WTC11 (cell line): Measurements from ENCODE around the gene HSD17B8. TPM values are rescaled to one million over a fixed set of nuclear protein-coding genes. Genes with fewer than 3 reads are reported as not detected.

ENCODE experiments used
- ATAC-seq: fragments of 200-7000 bp; cut with Tn5 transposase; 2 replicates; pipeline ENCODE4 v1.10.0; 2021; ENCODE audit warnings: mild to moderate bottlenecking, moderate library complexity
- CTCF ChIA-PET: fragments of 300-600 bp; sonication (Branson Sonifier 250); formaldehyde crosslinking; loops from one replicate; lab custom pipeline; 2021; ENCODE audit warnings: antibody characterized with exemption; lab: Charles Lee
- POLR2A ChIA-PET: fragments of 350-600 bp; sonication (Branson Sonifier 250); formaldehyde crosslinking; loops from one replicate; lab custom pipeline; 2021; ENCODE audit warnings: antibody characterized with exemption; lab: Charles Lee
- DNase-seq: peaks from one replicate; pipeline ENCODE4 v3.0.0; 2021; ENCODE audit warnings: low spot score
- H3K27ac Mint-ChIP-seq: 2 replicates; pipeline ENCODE4 v1.8.0; 2021; ENCODE audit warnings: mixed read lengths
- H3K27me3 Mint-ChIP-seq: 2 replicates; pipeline ENCODE4 v1.8.0; 2021; ENCODE audit warnings: low read depth, mild to moderate bottlenecking, moderate library complexity, mixed read lengths
- H3K36me3 Mint-ChIP-seq: 2 replicates; pipeline ENCODE4 v1.8.0; 2021; ENCODE audit warnings: mixed read lengths
- H3K4me1 Mint-ChIP-seq: 2 replicates; pipeline ENCODE4 v1.8.0; 2022; ENCODE audit warnings: mixed read lengths
- H3K4me3 Mint-ChIP-seq: 2 replicates; pipeline ENCODE4 v1.8.0; 2021; ENCODE audit warnings: mild to moderate bottlenecking, moderate library complexity, mixed read lengths
- H3K9me3 Mint-ChIP-seq: 2 replicates; pipeline ENCODE4 v1.8.0; 2021; ENCODE audit warnings: mixed read lengths
- AFF4 ChIP-seq: sonication (generic); formaldehyde crosslinking; IDR thresholded peaks from 2 replicates; pipeline ENCODE4 v1.8.1; 2023; ENCODE audit warnings: mild to moderate bottlenecking, missing genetic modification reagents, borderline replicate concordance
- ATF2 ChIP-seq: sonication (generic); formaldehyde crosslinking; IDR thresholded peaks from 2 replicates; pipeline ENCODE4 v1.8.1; 2022; ENCODE audit warnings: low read depth, missing genetic modification reagents, borderline replicate concordance
- ATF6 ChIP-seq: sonication (generic); formaldehyde crosslinking; IDR thresholded peaks from 2 replicates; pipeline ENCODE4 v1.8.1; 2023; ENCODE audit warnings: mild to moderate bottlenecking, missing genetic modification reagents
- CTCF ChIP-seq: fragments of 200-600 bp; IDR thresholded peaks from 2 replicates; pipeline ENCODE4 v1.8.0; 2022; ENCODE audit warnings: antibody characterized with exemption
- ELF4 ChIP-seq: sonication (generic); formaldehyde crosslinking; IDR thresholded peaks from 2 replicates; pipeline ENCODE4 v1.8.1; 2022; ENCODE audit warnings: low read depth, mild to moderate bottlenecking, moderate library complexity, missing genetic modification reagents
- FOXP4 ChIP-seq: sonication (generic); formaldehyde crosslinking; IDR thresholded peaks from 2 replicates; pipeline ENCODE4 v1.8.0; 2022; ENCODE audit warnings: mild to moderate bottlenecking, missing genetic modification reagents
- GTF2I ChIP-seq: fragments of 250-450 bp; sonication (Bioruptor Pico); conservative IDR thresholded peaks from 2 replicates; pipeline ENCODE4 v1.4.0; 2021; ENCODE audit warnings: mild to moderate bottlenecking
- JUN ChIP-seq: sonication (generic); formaldehyde crosslinking; IDR thresholded peaks from 2 replicates; pipeline ENCODE4 v1.8.0; 2023; ENCODE audit warnings: mild to moderate bottlenecking, missing genetic modification reagents
- MXD4 ChIP-seq: fragments of 250-450 bp; sonication (Bioruptor Pico); IDR thresholded peaks from 2 replicates; pipeline ENCODE4 v1.8.0; 2021; ENCODE audit warnings: mild to moderate bottlenecking, moderate library complexity, borderline replicate concordance
- NFATC4 ChIP-seq: fragments of 250-450 bp; sonication (Bioruptor Pico); IDR thresholded peaks from 2 replicates; pipeline ENCODE4 v1.9.0; 2021; ENCODE audit warnings: mild to moderate bottlenecking
- PREB ChIP-seq: sonication (generic); formaldehyde crosslinking; IDR thresholded peaks from 2 replicates; pipeline ENCODE4 v1.8.1; 2022; ENCODE audit warnings: mild to moderate bottlenecking, missing genetic modification reagents, moderate library complexity, borderline replicate concordance
- SP1 ChIP-seq: sonication (generic); formaldehyde crosslinking; conservative IDR thresholded peaks from 2 replicates; pipeline ENCODE4 v1.8.1; 2022; ENCODE audit warnings: missing genetic modification reagents
- STAT6 ChIP-seq: sonication (generic); formaldehyde crosslinking; conservative IDR thresholded peaks from 2 replicates; pipeline ENCODE4 v1.8.1; 2023; ENCODE audit warnings: mild to moderate bottlenecking, low read depth, missing genetic modification reagents, moderate library complexity
- TP53 ChIP-seq: sonication (generic); formaldehyde crosslinking; IDR thresholded peaks from 2 replicates; pipeline ENCODE4 v1.8.1; 2023; ENCODE audit warnings: mild to moderate bottlenecking, missing genetic modification reagents
- ZBTB21 ChIP-seq: sonication (generic); formaldehyde crosslinking; IDR thresholded peaks from 2 replicates; pipeline ENCODE4 v1.8.1; 2023; ENCODE audit warnings: mild to moderate bottlenecking, missing genetic modification reagents, borderline replicate concordance
- ZNF121 ChIP-seq: sonication (generic); formaldehyde crosslinking; IDR thresholded peaks from 2 replicates; pipeline ENCODE4 v1.8.0; 2023; ENCODE audit warnings: missing genetic modification reagents
- ZNF263 ChIP-seq: sonication (generic); formaldehyde crosslinking; IDR thresholded peaks from 2 replicates; pipeline ENCODE4 v1.8.1; 2022; ENCODE audit warnings: low read depth, mild to moderate bottlenecking, moderate library complexity, missing genetic modification reagents
- ZNF671 ChIP-seq: fragments of 250-450 bp; sonication (Bioruptor Pico); IDR thresholded peaks from 2 replicates; pipeline ENCODE4 v1.8.0; 2021; ENCODE audit warnings: mild to moderate bottlenecking
- total RNA-seq: library from RNA; stranded (reverse); gene quantifications from 3 replicates; pipeline ENCODE4 v1.2.3, GENCODE V29; 2021

Gene HSD17B8
- total RNA-seq, 1 experiment from 2014 or later, result 8.1 TPM

GRCh38 chr6:33206027-33206863 lies 1.8 kb downstream of the HSD17B8 start:
- DNase-seq (no peak), ATAC-seq (no peak)
- H3K4me3 Mint-ChIP-seq, result peak overlapping the region; percentile 88
- H3K9me3 Mint-ChIP-seq, result no peaks in the 10 kb centered on the region
- peaks cover 49% of the 10 kb centered on the region for H3K4me1 Mint-ChIP-seq
- H3K27me3 Mint-ChIP-seq, result peaks cover 28% of the 10 kb centered on the region
- ChIA-PET POLR2A (interaction anchor here (2.0 kb wide), 1 partner anchor 234 kb away, joined by 8 read pairs; no protein-coding TSS in a partner anchor), CTCF (interaction anchor here (2.4 kb wide), 1 partner anchor 42 kb away, joined by 31 read pairs; no protein-coding TSS in a partner anchor)
- peaks cover 35% of the 10 kb centered on the region for H3K36me3 Mint-ChIP-seq
- no peak overlapping the region for H3K27ac Mint-ChIP-seq
- TF ChIP-seq STAT6 (CRISPR knock-in tag) (no peak), ZNF121 (CRISPR knock-in tag) (no peak), ATF2 (no peak), ZNF671 (CRISPR knock-in tag) (no peak), ZBTB21 (CRISPR knock-in tag) (no peak), ZNF263 (CRISPR knock-in tag) (no peak), PREB (no peak), ATF6 (CRISPR knock-in tag) (no peak), SP1 (CRISPR knock-in tag) (no peak), TP53 (CRISPR knock-in tag) (no peak), FOXP4 (CRISPR knock-in tag) (no peak), NFATC4 (CRISPR knock-in tag) (no peak), ELF4 (CRISPR knock-in tag) (no peak)

- H3K4me1 Mint-ChIP-seq, result peaks cover 48% of the 10 kb centered on the region
- CTCF ChIA-PET, result no interaction called here
- peak overlapping the region; percentile 90 for H3K4me3 Mint-ChIP-seq
- H3K36me3 Mint-ChIP-seq, result peaks cover 30% of the 10 kb centered on the region
- POLR2A ChIA-PET, result no interaction called here
- peaks cover 30% of the 10 kb centered on the region for H3K27me3 Mint-ChIP-seq
- ATAC-seq (no peak), DNase-seq (no peak)
- H3K27ac Mint-ChIP-seq, result no peak overlapping the region
- H3K9me3 Mint-ChIP-seq, result no peaks in the 10 kb centered on the region
- no peak for TF ChIP-seq GTF2I (CRISPR knock-in tag)
- TF ChIP-seq CTCF, result no peak
- TF ChIP-seq AFF4 (CRISPR knock-in tag), result no peak
- no peak for TF ChIP-seq JUN (CRISPR knock-in tag)
- no peak for TF ChIP-seq MXD4 (CRISPR knock-in tag)
Observed at GRCh38 chr6:33206864-33207551, 2.6 kb downstream of the HSD17B8 start.
